ENCODE measurements around the gene DNAAF6. TPM values are rescaled to one million over a fixed set of nuclear protein-coding genes. Genes with fewer than 3 reads are reported as not detected.
"Not testable (repeated sequence)": the region's sequence is repeated elsewhere in the genome, so short reads cannot be mapped to it uniquely, and the experiment has no call there.

DNAAF6 gene
- total and polyA plus RNA-seq, 2 donors (not counting 3 experiments of a cell fraction or from before 2014, with no cell fraction given): not detected

DNA sequence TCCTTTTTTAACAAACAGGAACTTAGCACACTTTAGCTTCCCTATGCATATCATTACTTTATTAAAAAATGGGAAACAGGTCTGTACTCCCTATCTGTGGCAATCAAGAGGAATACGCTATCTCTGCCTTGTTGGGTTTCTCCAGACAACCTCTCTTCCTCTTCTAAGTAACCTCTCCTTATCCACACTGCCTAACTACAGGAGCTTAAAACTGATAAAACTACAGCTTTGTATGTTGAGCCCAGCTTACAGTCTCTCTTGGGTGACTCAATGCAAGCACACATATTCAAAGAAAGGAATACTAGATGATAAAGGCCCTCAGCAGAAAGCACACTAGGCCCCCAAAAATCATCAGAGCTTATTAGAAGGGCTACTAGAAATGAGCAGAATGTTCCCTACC is 9.1 kb upstream of the DNAAF6 start:
- no peak for FAIRE-seq
- CTCF ChIA-PET: no interaction called here
- Histone ChIP-seq H2AFZ (ENCODE audit: low read depth, low read length) (no peak overlapping the region), H3K79me2 (ENCODE audit: control insufficient read depth, insufficient read depth, low read length) (no peaks in the 10 kb centered on the region), H3K27ac (ENCODE audit: insufficient read depth, low read depth, low read length) (no peak overlapping the region), H3K9me1 (replicated peaks; ENCODE audit: control insufficient read depth, extremely low read depth, insufficient read depth, low read length) (no peaks in the 10 kb centered on the region), H3K27me3 (ENCODE audit: control insufficient read depth in 2 of 2, insufficient read depth in 2 of 2, low read length in 2 of 2) (no peaks in the 10 kb centered on the region), H3K9me3 (replicated peaks; ENCODE audit: control insufficient read depth, insufficient read depth, low read length) (no peaks in the 10 kb centered on the region), H3K4me1 (ENCODE audit: control insufficient read depth, extremely low read depth, insufficient read depth, low read length) (no peaks in the 10 kb centered on the region), H3K9ac (replicated peaks; ENCODE audit: extremely low read depth, insufficient read depth, low read length) (no peak overlapping the region), H4K20me1 (replicated peaks; ENCODE audit: control insufficient read depth, extremely low read depth, insufficient read depth, low read length) (no peaks in the 10 kb centered on the region), H3K4me2 (ENCODE audit: insufficient read depth, low read length) (no peak overlapping the region), H3K4me3 (replicated peaks in 1 of 3; ENCODE audit: insufficient read depth in 1 of 3, low read depth in 1 of 3, low read length in 3 of 3) (no peak overlapping the region), H3K36me3 (ENCODE audit: control insufficient read depth in 2 of 2, extremely low read depth in 1 of 2, insufficient read depth in 2 of 2, low read length in 2 of 2) (no peaks in the 10 kb centered on the region)
- POLR2A ChIA-PET: no interaction called here
- DNase-seq (ENCODE audit: low read depth, low spot score): no peak
- TF ChIP-seq MYC (IDR thresholded peaks at IDR 0.05; ENCODE audit: low read depth, low read length): no peak
- TF ChIP-seq GATA2 (IDR thresholded peaks at IDR 0.05; ENCODE audit: insufficient read depth, insufficient read length, low read depth, low read length): no peak
- TF ChIP-seq, protein P1, sequence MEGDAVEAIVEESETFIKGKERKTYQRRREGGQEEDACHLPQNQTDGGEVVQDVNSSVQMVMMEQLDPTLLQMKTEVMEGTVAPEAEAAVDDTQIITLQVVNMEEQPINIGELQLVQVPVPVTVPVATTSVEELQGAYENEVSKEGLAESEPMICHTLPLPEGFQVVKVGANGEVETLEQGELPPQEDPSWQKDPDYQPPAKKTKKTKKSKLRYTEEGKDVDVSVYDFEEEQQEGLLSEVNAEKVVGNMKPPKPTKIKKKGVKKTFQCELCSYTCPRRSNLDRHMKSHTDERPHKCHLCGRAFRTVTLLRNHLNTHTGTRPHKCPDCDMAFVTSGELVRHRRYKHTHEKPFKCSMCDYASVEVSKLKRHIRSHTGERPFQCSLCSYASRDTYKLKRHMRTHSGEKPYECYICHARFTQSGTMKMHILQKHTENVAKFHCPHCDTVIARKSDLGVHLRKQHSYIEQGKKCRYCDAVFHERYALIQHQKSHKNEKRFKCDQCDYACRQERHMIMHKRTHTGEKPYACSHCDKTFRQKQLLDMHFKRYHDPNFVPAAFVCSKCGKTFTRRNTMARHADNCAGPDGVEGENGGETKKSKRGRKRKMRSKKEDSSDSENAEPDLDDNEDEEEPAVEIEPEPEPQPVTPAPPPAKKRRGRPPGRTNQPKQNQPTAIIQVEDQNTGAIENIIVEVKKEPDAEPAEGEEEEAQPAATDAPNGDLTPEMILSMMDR (IDR thresholded peaks at IDR 0.05; ENCODE audit: extremely low read depth in 1 of 2, insufficient read depth in 1 of 2, low read depth in 1 of 2, low read length in 2 of 2): no peak
- intact Hi-C loops (cut with micrococcal nuclease): no loop called here
- dilution Hi-C loops (cut with MboI; ENCODE audit: extremely low pct_ligation_motif_present, low sequenced_read_pairs): no loop called here
- no TSS peak for BruUV-seq (replicated peaks)

DNA sequence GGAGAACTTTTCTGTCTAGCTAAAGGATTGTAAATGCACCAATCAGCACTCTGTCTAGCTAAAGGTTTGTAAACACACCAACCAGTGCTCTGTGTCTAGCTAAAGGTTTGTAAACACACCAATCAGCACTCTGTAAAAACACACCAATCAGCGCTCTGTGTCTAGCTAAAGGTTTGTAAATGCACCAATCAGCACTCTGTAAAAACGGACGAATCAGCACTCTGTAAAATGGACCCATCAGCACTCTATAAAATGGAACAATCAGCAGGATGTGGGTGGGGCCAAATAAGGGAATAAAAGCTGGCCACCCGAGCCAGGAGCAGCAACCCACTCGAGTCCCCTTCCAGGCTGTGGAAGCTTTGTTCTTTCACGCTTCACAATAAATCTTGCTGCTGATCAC is 8.3 kb upstream of the DNAAF6 start:
- H2AFZ ChIP-seq (ENCODE audit: low read depth, low read length); H3K27ac ChIP-seq (ENCODE audit: insufficient read depth, low read depth, low read length); H3K9ac ChIP-seq (replicated peaks; ENCODE audit: extremely low read depth, insufficient read depth, low read length); H3K79me2 ChIP-seq (ENCODE audit: control insufficient read depth, insufficient read depth, low read length); H3K36me3 ChIP-seq (ENCODE audit: control insufficient read depth in 2 of 2, extremely low read depth in 1 of 2, insufficient read depth in 2 of 2, low read length in 2 of 2); CTCF ChIA-PET; H3K27me3 ChIP-seq (ENCODE audit: control insufficient read depth in 2 of 2, insufficient read depth in 2 of 2, low read length in 2 of 2); dilution Hi-C loops (cut with MboI; ENCODE audit: extremely low pct_ligation_motif_present, low sequenced_read_pairs); H3K9me1 ChIP-seq (replicated peaks; ENCODE audit: control insufficient read depth, extremely low read depth, insufficient read depth, low read length); FAIRE-seq; H3K4me1 ChIP-seq (ENCODE audit: control insufficient read depth, extremely low read depth, insufficient read depth, low read length); DNase-seq (ENCODE audit: low read depth, low spot score); BruUV-seq (replicated peaks); H3K4me3 ChIP-seq (replicated peaks in 1 of 3; ENCODE audit: insufficient read depth in 1 of 3, low read depth in 1 of 3, low read length in 3 of 3); H3K9me3 ChIP-seq (replicated peaks; ENCODE audit: control insufficient read depth, insufficient read depth, low read length); POLR2A ChIA-PET; intact Hi-C loops (cut with micrococcal nuclease); H4K20me1 ChIP-seq (replicated peaks; ENCODE audit: control insufficient read depth, extremely low read depth, insufficient read depth, low read length); H3K4me2 ChIP-seq (ENCODE audit: insufficient read depth, low read length): not testable (repeated sequence)

Measured in endothelial cell of umbilical vein (primary cell).